NCI-H526 (cell line): ENCODE measurements around the gene MARCHF5.

Source experiments
- DNase-seq, 2 experiments: peaks; one replicate each; lab custom pipeline; 2025; lab: John Stamatoyannopoulos, UW

MARCHF5 gene

GRCh38 chr10:92290837-92291615 lies at the start of gene MARCHF5, which contains the start of gene CPEB3:
MARCHF5 (plus strand) TSS chr10:92291167; CDS start chr10:92291495, 328 bp downstream.
CPEB3 (minus strand) TSS chr10:92291078; CDS start chr10:92240350, 50,728 bp downstream.
- DNase-seq, result peak; percentile 80 to 96

- no peak for DNase-seq
These were observed 49.5 kb upstream of the MARCHF5 start for GRCh38 chr10:92241501-92241900.

GRCh38 chr10:92242380-92242779 lies 48.6 kb upstream of the MARCHF5 start:
- DNase-seq, result no peak

- peak; percentile 69 to 77 for DNase-seq
These were observed 47.9 kb upstream of the MARCHF5 start for GRCh38 chr10:92242910-92243671.

- DNase-seq, result no peak
These were observed 46.2 kb upstream of the MARCHF5 start for GRCh38 chr10:92244796-92245195.

GRCh38 chr10:92248566-92248965 lies 42.4 kb upstream of the MARCHF5 start:
- DNase-seq, result no peak

GRCh38 chr10:92263396-92263795 lies 27.6 kb upstream of the MARCHF5 start:
- DNase-seq, result no peak

- no peak for DNase-seq
These were observed 26.7 kb upstream of the MARCHF5 start for GRCh38 chr10:92264249-92264648.

- DNase-seq, result no peak
These were observed 25.2 kb upstream of the MARCHF5 start for GRCh38 chr10:92265687-92266258.

- no peak for DNase-seq
These were observed 23.6 kb upstream of the MARCHF5 start for GRCh38 chr10:92267343-92267742.

GRCh38 chr10:92268748-92269147 lies 22.2 kb upstream of the MARCHF5 start:
- DNase-seq, result no peak

GRCh38 chr10:92274071-92274470 lies 16.9 kb upstream of the MARCHF5 start:
- no peak for DNase-seq

GRCh38 chr10:92278996-92279696 lies 11.8 kb upstream of the MARCHF5 start:
- DNase-seq, result no peak

- no peak for DNase-seq
These were observed 6.8 kb upstream of the MARCHF5 start for GRCh38 chr10:92284112-92284704.

- DNase-seq, result peak; percentile 70 to 74
These were observed 711 bp upstream of the MARCHF5 start for GRCh38 chr10:92290076-92290836.

GRCh38 chr10:92291616-92291865 lies 574 bp downstream of the MARCHF5 start:
- DNase-seq, result no peak

- peak; percentile 4 to 42 for DNase-seq
These were observed 1.2 kb downstream of the MARCHF5 start for GRCh38 chr10:92291921-92292845.

- DNase-seq, result no peak
These were observed 7.5 kb downstream of the MARCHF5 start for GRCh38 chr10:92298487-92298886.

GRCh38 chr10:92303096-92303495 lies 12.1 kb downstream of the MARCHF5 start:
- no peak for DNase-seq

GRCh38 chr10:92304061-92304460 lies 13.1 kb downstream of the MARCHF5 start:
- no peak for DNase-seq
